Measurements from ENCODE around the gene MLH1. TPM values are rescaled to one million over a fixed set of nuclear protein-coding genes. Genes with fewer than 3 reads are reported as not detected.

The MLH1 gene
- total RNA-seq, 1 experiment from 2014 or later: 48.8 TPM

DNA sequence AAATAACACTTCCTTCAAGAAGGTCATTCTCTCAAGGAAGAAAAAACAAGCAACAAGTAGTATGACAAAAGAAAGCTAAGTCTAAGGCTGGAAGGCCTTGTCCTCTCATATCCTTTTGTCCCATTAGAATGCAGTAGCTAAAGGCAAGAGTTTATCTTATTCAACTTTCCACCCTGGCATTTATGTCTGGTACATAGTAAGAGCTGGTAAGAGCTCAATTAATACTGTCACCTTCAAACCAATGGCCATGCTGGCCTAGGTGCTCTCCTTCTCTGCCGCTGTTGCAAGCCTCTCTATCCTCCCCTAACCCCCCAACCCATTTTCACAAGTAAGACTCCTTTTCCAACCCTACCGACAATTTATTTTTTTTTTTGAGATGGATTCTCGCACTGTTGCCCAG is 99.2 kb downstream of the MLH1 start:
- DNase-seq (ENCODE audit: low read depth): no peak

DNA sequence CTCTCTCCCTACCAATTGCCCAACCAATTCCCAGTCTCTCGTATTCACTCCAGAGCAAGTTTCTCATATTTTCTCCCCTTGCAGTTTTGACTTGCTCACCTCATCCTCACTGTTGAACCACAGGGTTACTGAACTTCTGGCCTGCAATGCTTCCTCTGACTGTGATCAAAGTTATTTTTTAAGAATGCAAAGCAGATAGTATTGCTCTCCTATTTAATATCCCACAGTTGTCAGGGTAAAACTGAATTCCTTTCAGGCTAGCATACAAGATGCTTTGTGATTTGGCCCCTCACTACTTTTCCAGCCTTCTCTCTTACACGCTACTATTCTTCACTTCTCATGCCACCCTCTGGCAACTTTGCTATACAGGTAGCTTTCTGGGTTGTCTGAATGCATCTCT is 100.2 kb downstream of the MLH1 start:
- no peak for DNase-seq (ENCODE audit: low read depth)

DNA sequence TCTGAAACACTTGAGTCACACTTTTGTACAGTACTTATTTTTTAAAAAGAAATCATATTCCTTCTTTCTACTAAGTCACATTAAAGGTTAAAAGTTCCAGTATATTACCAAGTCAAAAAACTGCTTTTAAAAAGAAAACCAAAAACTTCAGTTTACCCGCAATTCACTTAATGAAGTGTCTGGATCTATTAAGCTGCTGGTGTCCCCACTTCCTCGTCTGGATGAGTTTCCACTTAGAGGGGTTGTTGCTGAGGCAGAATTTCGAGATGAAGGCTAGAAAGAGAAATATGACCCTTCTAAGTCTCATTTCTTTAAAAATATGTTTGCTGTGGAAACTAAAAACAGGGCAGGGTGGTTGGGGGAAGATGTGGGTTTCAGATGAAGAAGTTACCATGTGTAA is 101.3 kb downstream of the MLH1 start:
- no peak for DNase-seq (ENCODE audit: low read depth)

DNA sequence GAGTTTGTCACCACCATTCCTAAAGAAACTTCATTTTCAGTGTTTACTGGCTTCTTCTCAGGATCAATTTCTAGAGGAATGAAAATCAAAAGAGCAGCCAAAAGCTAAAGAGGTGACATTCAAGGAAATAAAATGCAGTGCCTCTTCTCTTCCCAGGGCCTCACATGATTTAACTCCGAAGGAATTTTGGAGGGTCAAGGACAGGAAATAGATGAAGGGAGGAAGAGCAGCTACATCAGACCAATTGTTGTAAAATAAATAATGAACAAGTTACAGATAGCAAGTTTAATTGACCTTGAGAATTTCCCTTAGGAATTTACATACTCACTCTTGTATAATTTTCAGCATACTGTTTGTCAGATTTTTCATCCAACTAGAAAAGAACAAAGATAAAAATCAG is 103.0 kb downstream of the MLH1 start:
- peak; percentile 76 for DNase-seq (ENCODE audit: low read depth)

GRCh38 chr3:37096975-37097374 is 103.7 kb downstream of the MLH1 start:
- DNase-seq (ENCODE audit: low read depth): peak; percentile 10

GRCh38 chr3:37097776-37098175 is 104.5 kb downstream of the MLH1 start:
- DNase-seq (ENCODE audit: low read depth): no peak

- DNase-seq (ENCODE audit: low read depth): no peak
These were observed 105.6 kb downstream of the MLH1 start for GRCh38 chr3:37098884-37099283.

GRCh38 chr3:37099469-37099868 is 106.2 kb downstream of the MLH1 start:
- no peak for DNase-seq (ENCODE audit: low read depth)

DNA sequence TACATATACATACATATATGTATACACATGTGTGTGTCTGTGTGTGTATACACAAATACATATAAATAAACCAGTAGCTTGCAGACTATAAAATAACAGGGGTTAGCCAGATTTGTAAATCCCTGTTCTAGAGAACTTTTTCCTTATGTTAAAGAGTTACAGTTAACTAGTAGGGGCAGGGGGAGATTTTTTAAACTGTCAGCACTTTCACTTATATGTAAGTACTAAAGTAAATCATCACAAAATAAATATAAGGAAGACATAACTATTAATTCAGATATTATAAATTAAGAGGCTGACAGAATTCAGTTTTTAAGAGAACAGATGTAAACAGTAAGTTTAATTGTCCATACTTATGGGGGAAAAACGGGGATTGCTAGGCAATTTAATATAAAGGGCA is 107.1 kb downstream of the MLH1 start:
- DNase-seq (ENCODE audit: low read depth): no peak

Other genes with a start within 250 kb of the MLH1 start
- gene DCLK3, start 229.0 kb upstream of the MLH1 start, total RNA-seq (2014; rRNA removed; shearing (Covaris generic)): not detected in 2 replicates
- gene TRANK1, start 48.5 kb upstream of the MLH1 start, total RNA-seq (2014; rRNA removed; shearing (Covaris generic)): 41.8 and 49.2 TPM in 2 replicates
- gene EPM2AIP1, start 387 bp upstream of the MLH1 start, total RNA-seq (2014; rRNA removed; shearing (Covaris generic)): 5.1 and 8.1 TPM in 2 replicates
- 18.9 and 31.9 TPM in 2 replicates for gene LRRFIP2, start 181.1 kb downstream of the MLH1 start, total RNA-seq (2014; rRNA removed; shearing (Covaris generic))
- 37.5 and 41.1 TPM in 2 replicates for gene GOLGA4, start 249.8 kb downstream of the MLH1 start, total RNA-seq (2014; rRNA removed; shearing (Covaris generic))